Testis (tissue), 2 donors: ENCODE results near the gene FCHSD2.
"Not testable (repeated sequence)": the region's sequence is repeated elsewhere in the genome, so short reads cannot be mapped to it uniquely, and the experiment has no call there.

Source experiments
- POLR2A ChIP-seq: fragments of 450-650 bp; IDR thresholded peaks from one replicate; pipeline ENCODE4 v1.6.1; 2017; ENCODE audit warnings: antibody characterized with exemption, mild to moderate bottlenecking, moderate library complexity
- TF ChIP-seq, protein P1 (sequence below), 3 experiments: fragments of 450-650 bp in 2 of 3; fragments of 200-600 bp in 1 of 3; sonication (generic) in 1 of 3; IDR thresholded peaks; one replicate each; pipeline ENCODE4 v1.5.1; 2016 to 2019; ENCODE audit warnings: antibody characterized with exemption in 3 of 3, mild to moderate bottlenecking in 2 of 3, moderate library complexity in 1 of 3

DNA sequence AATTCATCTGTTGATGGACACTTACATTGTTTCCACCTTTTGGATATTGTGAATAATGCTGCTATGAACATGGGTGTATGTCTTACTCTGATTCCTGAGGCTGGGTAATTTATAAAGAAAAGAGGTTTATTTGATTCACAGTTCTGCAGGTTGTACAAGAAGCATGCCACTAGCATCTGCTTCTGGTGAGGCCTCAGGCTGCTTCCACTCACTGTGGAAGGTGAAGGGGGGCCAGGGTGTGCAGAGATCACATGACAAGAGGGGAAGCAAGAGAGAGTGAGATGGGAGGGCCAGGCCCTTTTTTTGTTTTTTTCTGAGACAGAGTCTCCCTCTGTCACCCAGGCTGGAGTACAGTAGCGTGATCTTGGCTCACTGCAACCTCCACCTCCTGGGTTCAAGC lies 335.7 kb downstream of the FCHSD2 start:
- TF ChIP-seq, protein P1, sequence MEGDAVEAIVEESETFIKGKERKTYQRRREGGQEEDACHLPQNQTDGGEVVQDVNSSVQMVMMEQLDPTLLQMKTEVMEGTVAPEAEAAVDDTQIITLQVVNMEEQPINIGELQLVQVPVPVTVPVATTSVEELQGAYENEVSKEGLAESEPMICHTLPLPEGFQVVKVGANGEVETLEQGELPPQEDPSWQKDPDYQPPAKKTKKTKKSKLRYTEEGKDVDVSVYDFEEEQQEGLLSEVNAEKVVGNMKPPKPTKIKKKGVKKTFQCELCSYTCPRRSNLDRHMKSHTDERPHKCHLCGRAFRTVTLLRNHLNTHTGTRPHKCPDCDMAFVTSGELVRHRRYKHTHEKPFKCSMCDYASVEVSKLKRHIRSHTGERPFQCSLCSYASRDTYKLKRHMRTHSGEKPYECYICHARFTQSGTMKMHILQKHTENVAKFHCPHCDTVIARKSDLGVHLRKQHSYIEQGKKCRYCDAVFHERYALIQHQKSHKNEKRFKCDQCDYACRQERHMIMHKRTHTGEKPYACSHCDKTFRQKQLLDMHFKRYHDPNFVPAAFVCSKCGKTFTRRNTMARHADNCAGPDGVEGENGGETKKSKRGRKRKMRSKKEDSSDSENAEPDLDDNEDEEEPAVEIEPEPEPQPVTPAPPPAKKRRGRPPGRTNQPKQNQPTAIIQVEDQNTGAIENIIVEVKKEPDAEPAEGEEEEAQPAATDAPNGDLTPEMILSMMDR (IDR thresholded peaks at IDR 0.05), result not testable (repeated sequence)
- not testable (repeated sequence) for TF ChIP-seq POLR2A
